Retina (tissue), 1 donor: ENCODE measurements around the gene NDUFS8.

Source experiments
- DNase-seq: peaks from one replicate; pipeline ENCODE4 v3.0.0-alpha.2; 2016

NDUFS8 gene

GRCh38 chr11:68052137-68052873, 21.8 kb downstream of the NDUFS8 start:
- no peak for DNase-seq

GRCh38 chr11:68053117-68053516, 22.6 kb downstream of the NDUFS8 start:
- DNase-seq = no peak

GRCh38 chr11:68053981-68054812, 23.7 kb downstream of the NDUFS8 start:
- DNase-seq = no peak

- no peak for DNase-seq
Measured at GRCh38 chr11:68056317-68057285, 26.1 kb downstream of the NDUFS8 start.

- no peak for DNase-seq
Measured at GRCh38 chr11:68057807-68058206, 27.3 kb downstream of the NDUFS8 start.

- no peak for DNase-seq
Measured at GRCh38 chr11:68061508-68061907, 31.0 kb downstream of the NDUFS8 start.

GRCh38 chr11:68064926-68065325, 34.4 kb downstream of the NDUFS8 start:
- DNase-seq = no peak

GRCh38 chr11:68065841-68066240, 35.4 kb downstream of the NDUFS8 start:
- DNase-seq = no peak

GRCh38 chr11:68066742-68067141, 36.3 kb downstream of the NDUFS8 start:
- no peak for DNase-seq

- no peak for DNase-seq
Measured at GRCh38 chr11:68067991-68068390, 37.5 kb downstream of the NDUFS8 start.

- no peak for DNase-seq
Measured at GRCh38 chr11:68071281-68072048, 41.0 kb downstream of the NDUFS8 start.

GRCh38 chr11:68074584-68075352, 44.3 kb downstream of the NDUFS8 start:
- DNase-seq = no peak

- DNase-seq = no peak
Measured at GRCh38 chr11:68076371-68077042, 46.0 kb downstream of the NDUFS8 start.

GRCh38 chr11:68077617-68078582, 47.4 kb downstream of the NDUFS8 start:
- no peak for DNase-seq

GRCh38 chr11:68080860-68081259, 50.4 kb downstream of the NDUFS8 start:
- no peak for DNase-seq

GRCh38 chr11:68081691-68082090, 51.2 kb downstream of the NDUFS8 start:
- no peak for DNase-seq

GRCh38 chr11:68082481-68082880, 52.0 kb downstream of the NDUFS8 start:
- DNase-seq = no peak

GRCh38 chr11:68083517-68083916, 53.0 kb downstream of the NDUFS8 start:
- DNase-seq = no peak
